ENCODE measurements around the gene LASP1NB.
"Not testable (repeated sequence)": the region's sequence is repeated elsewhere in the genome, so short reads cannot be mapped to it uniquely, and the experiment has no call there.

LASP1NB gene

GRCh38 chr17:38896346-38896954 lies 29.0 kb upstream of the LASP1NB start:
- in situ Hi-C loops (cut with HindIII; ENCODE audit: low sequenced_read_pairs): no loop called here

GRCh38 chr17:38897176-38897575 lies 28.2 kb upstream of the LASP1NB start:
- in situ Hi-C loops (cut with HindIII; ENCODE audit: low sequenced_read_pairs): no loop called here

GRCh38 chr17:38897671-38898290 lies 27.6 kb upstream of the LASP1NB start:
- in situ Hi-C loops (cut with HindIII; ENCODE audit: low sequenced_read_pairs): no loop called here

- in situ Hi-C loops (cut with HindIII; ENCODE audit: low sequenced_read_pairs): no loop called here
These were observed 27.1 kb upstream of the LASP1NB start for GRCh38 chr17:38898291-38898679.

GRCh38 chr17:38898812-38899348 lies 26.5 kb upstream of the LASP1NB start:
- in situ Hi-C loops (cut with HindIII; ENCODE audit: low sequenced_read_pairs): no loop called here

- in situ Hi-C loops (cut with HindIII; ENCODE audit: low sequenced_read_pairs): no loop called here
These were observed 26.0 kb upstream of the LASP1NB start for GRCh38 chr17:38899421-38899820.

- in situ Hi-C loops (cut with HindIII; ENCODE audit: low sequenced_read_pairs): no loop called here
These were observed 24.3 kb upstream of the LASP1NB start for GRCh38 chr17:38900978-38901656.

GRCh38 chr17:38903404-38903803 lies 22.0 kb upstream of the LASP1NB start:
- in situ Hi-C loops (cut with HindIII; ENCODE audit: low sequenced_read_pairs): no loop called here

- in situ Hi-C loops (cut with HindIII; ENCODE audit: low sequenced_read_pairs): no loop called here
These were observed 20.5 kb upstream of the LASP1NB start for GRCh38 chr17:38904892-38905291.

GRCh38 chr17:38905375-38905774 lies 20.0 kb upstream of the LASP1NB start:
- in situ Hi-C loops (cut with HindIII; ENCODE audit: low sequenced_read_pairs): no loop called here

GRCh38 chr17:38906460-38907228 lies 18.8 kb upstream of the LASP1NB start:
- in situ Hi-C loops (cut with HindIII; ENCODE audit: low sequenced_read_pairs): no loop called here

GRCh38 chr17:38907930-38908675 lies 17.3 kb upstream of the LASP1NB start:
- in situ Hi-C loops (cut with HindIII; ENCODE audit: low sequenced_read_pairs): no loop called here

- in situ Hi-C loops (cut with HindIII; ENCODE audit: low sequenced_read_pairs): no loop called here
These were observed 16.7 kb upstream of the LASP1NB start for GRCh38 chr17:38908676-38909181.

- in situ Hi-C loops (cut with HindIII; ENCODE audit: low sequenced_read_pairs): no loop called here
These were observed 15.1 kb upstream of the LASP1NB start for GRCh38 chr17:38910325-38910724.

GRCh38 chr17:38911081-38911730 lies 14.2 kb upstream of the LASP1NB start:
- in situ Hi-C loops (cut with HindIII; ENCODE audit: low sequenced_read_pairs): no loop called here

GRCh38 chr17:38911731-38912081 lies 13.7 kb upstream of the LASP1NB start:
- in situ Hi-C loops (cut with HindIII; ENCODE audit: low sequenced_read_pairs): not testable (repeated sequence)

GRCh38 chr17:38912221-38912813 lies 13.1 kb upstream of the LASP1NB start:
- in situ Hi-C loops (cut with HindIII; ENCODE audit: low sequenced_read_pairs): no loop called here

- in situ Hi-C loops (cut with HindIII; ENCODE audit: low sequenced_read_pairs): no loop called here
These were observed 10.4 kb upstream of the LASP1NB start for GRCh38 chr17:38914741-38915638.

GRCh38 chr17:38915639-38915995 lies 9.8 kb upstream of the LASP1NB start:
- in situ Hi-C loops (cut with HindIII; ENCODE audit: low sequenced_read_pairs): no loop called here

Measured in endothelial cell of hepatic sinusoid (primary cell).